SK-N-MC (cell line): Measurements from ENCODE around the gene IRF8.
"Not testable (repeated sequence)": the region's sequence is repeated elsewhere in the genome, so short reads cannot be mapped to it uniquely, and the experiment has no call there.

ENCODE experiments used
- DNase-seq: peaks from one replicate; pipeline ENCODE4 v3.0.0-alpha.2; 2011; ENCODE audit warnings: low read depth, low spot score
- H3K27ac ChIP-seq: fragments of 200-600 bp; sonication (generic); 2 replicates; pipeline ENCODE4 v1.5.1; 2016; ENCODE audit warnings: mixed run types
- H3K36me3 ChIP-seq: fragments of 200-600 bp; sonication (generic); 2 replicates; pipeline ENCODE4 v1.6.1; 2017; ENCODE audit warnings: antibody characterized with exemption, low read length, mixed read lengths; ENCODE audit not compliant: insufficient read depth
- H3K4me3 ChIP-seq: fragments of 200-600 bp; sonication (generic); 2 replicates; pipeline ENCODE4 v1.5.1; 2016
- H3K9ac ChIP-seq: fragments of 200-600 bp; sonication (generic); 2 replicates; pipeline ENCODE4 v1.8.0; 2017; ENCODE audit warnings: mixed run types, mixed read lengths; ENCODE audit not compliant: insufficient read length
- H3K9me3 ChIP-seq: fragments of 200-600 bp; sonication (generic); 2 replicates; pipeline ENCODE4 v1.6.1; 2017; ENCODE audit warnings: low read depth, mild to moderate bottlenecking, antibody characterized with exemption, low read length, moderate library complexity, mixed read lengths
- EZH2 ChIP-seq: fragments of 200-600 bp; sonication (generic); IDR thresholded peaks from one replicate; pipeline ENCODE4 v1.6.1; 2017; ENCODE audit warnings: antibody characterized with exemption
- FOXP2 ChIP-seq: optimal IDR thresholded peaks from 2 replicates; pipeline ENCODE3; 2011; ENCODE audit warnings: mild to moderate bottlenecking, moderate library complexity; ENCODE audit not compliant: insufficient read depth; ENCODE audit errors: extremely low read length, control extremely low read depth
- POLR2AphosphoS5 ChIP-seq: IDR thresholded peaks from 2 replicates; pipeline ENCODE4 v1.6.1; 2012; ENCODE audit warnings: mild to moderate bottlenecking, low read depth, low read length, borderline replicate concordance

The IRF8 gene

GRCh38 chr16:85856585-85856984 lies 42.4 kb upstream of the IRF8 start:
- H3K4me3 ChIP-seq, result no peak overlapping the region
- H3K9ac ChIP-seq, result no peak overlapping the region
- no peaks in the 10 kb centered on the region for H3K9me3 ChIP-seq
- no peaks in the 10 kb centered on the region for H3K36me3 ChIP-seq
- no peak overlapping the region for H3K27ac ChIP-seq
- DNase-seq, result no peak
- no peak for TF ChIP-seq POLR2AphosphoS5
- TF ChIP-seq FOXP2, result no peak
- TF ChIP-seq EZH2, result no peak

GRCh38 chr16:85857406-85857805 lies 41.6 kb upstream of the IRF8 start:
- Histone ChIP-seq H3K36me3 (no peaks in the 10 kb centered on the region), H3K27ac (no peak overlapping the region), H3K4me3 (no peak overlapping the region), H3K9ac (no peak overlapping the region), H3K9me3 (no peaks in the 10 kb centered on the region)
- TF ChIP-seq POLR2AphosphoS5, result no peak
- no peak for DNase-seq

GRCh38 chr16:85858571-85858970 lies 40.4 kb upstream of the IRF8 start:
- not testable (repeated sequence) for H3K27ac ChIP-seq, DNase-seq, H3K36me3 ChIP-seq, H3K9me3 ChIP-seq, H3K9ac ChIP-seq, H3K4me3 ChIP-seq

- Histone ChIP-seq H3K27ac (no peak overlapping the region), H3K36me3 (no peaks in the 10 kb centered on the region), H3K4me3 (no peak overlapping the region), H3K9ac (no peak overlapping the region), H3K9me3 (no peaks in the 10 kb centered on the region)
- no peak for DNase-seq
- TF ChIP-seq POLR2AphosphoS5, result no peak
- no peak for TF ChIP-seq FOXP2
- TF ChIP-seq EZH2, result no peak
Observed at GRCh38 chr16:85858984-85859817, 39.8 kb upstream of the IRF8 start.

GRCh38 chr16:85859818-85860125 lies 39.2 kb upstream of the IRF8 start:
- no peak overlapping the region for H3K9ac ChIP-seq
- H3K4me3 ChIP-seq, result no peak overlapping the region
- H3K27ac ChIP-seq, result no peak overlapping the region
- TF ChIP-seq FOXP2 (no peak), EZH2 (no peak), POLR2AphosphoS5 (no peak)
- no peaks in the 10 kb centered on the region for H3K9me3 ChIP-seq
- DNase-seq, result no peak
- no peaks in the 10 kb centered on the region for H3K36me3 ChIP-seq

GRCh38 chr16:85860413-85861094 lies 38.4 kb upstream of the IRF8 start:
- Histone ChIP-seq H3K36me3 (no peaks in the 10 kb centered on the region), H3K9me3 (no peaks in the 10 kb centered on the region), H3K9ac (no peak overlapping the region), H3K4me3 (no peak overlapping the region), H3K27ac (no peak overlapping the region)
- no peak for TF ChIP-seq FOXP2
- no peak for TF ChIP-seq EZH2
- TF ChIP-seq POLR2AphosphoS5, result no peak
- DNase-seq, result no peak

GRCh38 chr16:85861095-85861825 lies 37.7 kb upstream of the IRF8 start:
- no peak overlapping the region for H3K27ac ChIP-seq
- H3K9ac ChIP-seq, result no peak overlapping the region
- H3K9me3 ChIP-seq, result no peaks in the 10 kb centered on the region

GRCh38 chr16:85862476-85863383 lies 36.2 kb upstream of the IRF8 start:
- Histone ChIP-seq H3K27ac (no peak overlapping the region), H3K9ac (no peak overlapping the region), H3K9me3 (no peaks in the 10 kb centered on the region), H3K4me3 (no peak overlapping the region), H3K36me3 (no peaks in the 10 kb centered on the region)
- DNase-seq, result no peak
- TF ChIP-seq POLR2AphosphoS5, result no peak
- no peak for TF ChIP-seq FOXP2
- no peak for TF ChIP-seq EZH2

More at GRCh38 chr16:85861095-85861825, 37.7 kb upstream of the IRF8 start:
- no peak for DNase-seq
- TF ChIP-seq FOXP2, result no peak
- TF ChIP-seq POLR2AphosphoS5, result no peak
- TF ChIP-seq EZH2, result no peak
- H3K36me3 ChIP-seq, result no peaks in the 10 kb centered on the region
- H3K4me3 ChIP-seq, result no peak overlapping the region
